Measurements from ENCODE around the gene CLDN3. TPM values are rescaled to one million over a fixed set of nuclear protein-coding genes. Genes with fewer than 3 reads are reported as not detected.

CLDN3 gene
- total and polyA plus RNA-seq, 9 of the 15 experiments (the other 6 are each of a cell fraction or from before 2014, with no cell fraction given) = 0.29 TPM; not detected in 8

GRCh38 chr7:73749931-73750776, 19.9 kb downstream of the CLDN3 start (continued):
- TF ChIP-seq ZNF12 (CRISPR knock-in tag; IDR thresholded peaks at IDR 0.05) = peak; percentile 56; the same call in 1 of the 2 replicates
- TF ChIP-seq KLF10 (CRISPR knock-in tag; IDR thresholded peaks at IDR 0.05) = no peak
- TF ChIP-seq SMARCA4 (IDR thresholded peaks at IDR 0.05) = peak; percentile 66
- no peak for TF ChIP-seq TFAM (CRISPR knock-in tag; conservative IDR thresholded peaks at IDR 0.05)
- TF ChIP-seq CTCF (IDR thresholded peaks at IDR 0.05 in 2 of 3, conservative IDR thresholded peaks at IDR 0.05 in 1 of 3; ENCODE audit: insufficient read depth in 2 of 3, low read depth in 1 of 3, low read length in 3 of 3) = peak in 1 of 3 experiments; percentile 12; a peak in 1 of 6 replicates
- TF ChIP-seq ZNF384 (IDR thresholded peaks at IDR 0.05; ENCODE audit: low read depth, low read length) = no peak
- no peak for TF ChIP-seq ID3 (CRISPR knock-in tag; IDR thresholded peaks at IDR 0.05)
- TF ChIP-seq ID3 (tag; IDR thresholded peaks at IDR 0.05) = peak; percentile 56
- no peak for TF ChIP-seq SAP30 (IDR thresholded peaks at IDR 0.05; ENCODE audit: borderline replicate concordance, insufficient read depth, low read depth, low read length, poor library complexity, severe bottlenecking)
- peak in 1 of 2 experiments; percentile 42; a peak in 1 of 4 replicates for TF ChIP-seq ZNF639 (CRISPR knock-in tag; conservative IDR thresholded peaks at IDR 0.05 in 1 of 2, IDR thresholded peaks at IDR 0.05 in 1 of 2)
- TF ChIP-seq, protein P1, sequence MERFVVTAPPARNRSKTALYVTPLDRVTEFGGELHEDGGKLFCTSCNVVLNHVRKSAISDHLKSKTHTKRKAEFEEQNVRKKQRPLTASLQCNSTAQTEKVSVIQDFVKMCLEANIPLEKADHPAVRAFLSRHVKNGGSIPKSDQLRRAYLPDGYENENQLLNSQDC (CRISPR knock-in tag; IDR thresholded peaks at IDR 0.05) = no peak
- no peak for TF ChIP-seq HDAC3 (IDR thresholded peaks at IDR 0.05; ENCODE audit: borderline replicate concordance, partially characterized antibody)
- TF ChIP-seq SNAPC5 (CRISPR knock-in tag; IDR thresholded peaks at IDR 0.05) = no peak
- no peak for TF ChIP-seq CC2D1A (IDR thresholded peaks at IDR 0.05)
- TF ChIP-seq AFF1 (IDR thresholded peaks at IDR 0.05; ENCODE audit: low read depth in 1 of 2, partially characterized antibody in 2 of 2) = no peak
